Cerebellar nuclear complex (tissue), 1 donor: Measurements from ENCODE around the gene TRAPPC3L.

Experiments used
- DNase-seq, 2 experiments: peaks; one replicate each; lab custom pipeline; 2025; lab: John Stamatoyannopoulos, UW

TRAPPC3L gene

DNA sequence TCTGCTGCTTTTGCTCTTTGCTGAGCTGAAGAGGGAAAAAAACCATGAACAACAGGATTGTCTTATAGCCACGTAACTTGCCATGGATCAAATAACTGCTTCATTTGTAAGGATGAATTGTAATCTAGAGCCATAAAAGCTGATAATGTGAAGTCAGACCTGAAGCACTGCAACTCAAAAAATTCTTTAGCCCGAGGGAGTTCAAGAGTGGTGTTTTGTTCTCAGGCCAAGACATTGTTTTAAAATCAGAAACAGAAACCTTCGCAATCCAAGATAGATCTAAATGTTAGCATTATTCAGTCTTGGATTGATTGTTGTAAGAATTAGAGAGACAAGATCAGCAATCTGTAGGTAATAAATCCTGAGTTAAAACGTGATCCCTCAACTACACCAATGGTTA, at the start of gene TRAPPC3L:
Gene TRAPPC3L, minus strand, starts transcription at position 34 of the 400 bp plus-strand sequence. CDS start 170 bp downstream, outside the sequence.
- DNase-seq = no peak

DNA sequence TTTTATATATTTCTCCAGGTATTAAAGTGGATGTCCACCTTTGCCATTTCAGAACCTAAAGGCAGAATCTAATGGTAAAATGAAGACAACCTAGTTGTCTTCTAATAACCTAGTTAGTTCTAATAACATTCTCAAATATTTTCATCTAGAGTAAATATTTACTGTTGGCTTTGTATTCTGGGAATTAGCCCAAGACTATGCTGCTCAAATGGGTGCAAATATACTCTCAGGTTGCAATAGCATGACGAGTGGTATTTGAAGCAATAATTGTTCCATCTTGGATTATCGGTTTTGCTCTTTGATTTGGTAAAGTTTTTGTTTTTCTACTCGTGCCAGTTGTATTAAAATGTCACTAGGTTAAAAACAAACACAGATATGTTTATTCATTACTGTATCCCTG, 49.8 kb upstream of the TRAPPC3L start:
- DNase-seq = no peak

DNA sequence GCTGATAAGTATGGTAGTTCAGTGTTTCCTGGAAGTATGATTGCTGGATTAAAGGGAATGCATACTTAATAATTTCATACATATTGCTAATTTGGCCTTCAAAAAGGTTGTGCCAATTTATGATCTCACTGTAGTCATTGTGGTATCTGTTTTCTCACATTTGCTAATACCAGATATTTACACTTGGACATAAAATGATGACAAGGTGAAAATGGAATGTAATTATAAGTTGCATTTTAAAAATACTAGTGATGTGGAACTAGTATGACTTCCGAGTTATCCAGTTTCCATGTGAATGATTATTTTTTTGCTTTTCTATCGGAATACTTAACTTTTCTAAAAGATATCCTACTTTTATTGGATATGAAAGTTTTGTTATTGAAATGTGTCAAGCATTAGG, 41.3 kb upstream of the TRAPPC3L start:
- no peak for DNase-seq

DNA sequence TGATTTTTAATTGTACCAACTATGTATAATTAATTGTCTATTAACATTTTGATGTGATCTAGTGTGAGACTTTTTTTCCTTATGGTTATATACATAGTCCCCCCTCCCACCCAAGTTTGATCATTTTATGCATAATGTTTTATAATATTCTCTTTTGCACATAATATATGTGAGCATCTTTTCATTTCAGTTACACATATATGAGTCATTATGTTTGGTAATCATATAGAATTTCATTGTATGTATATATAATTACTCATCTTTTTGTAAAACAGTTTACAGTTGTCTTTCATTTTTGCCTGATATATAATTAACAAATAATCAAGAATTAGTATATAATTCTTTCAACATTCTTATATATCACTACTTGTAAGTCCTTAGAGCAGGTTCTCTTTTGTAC, 40.8 kb upstream of the TRAPPC3L start:
- no peak for DNase-seq

DNA sequence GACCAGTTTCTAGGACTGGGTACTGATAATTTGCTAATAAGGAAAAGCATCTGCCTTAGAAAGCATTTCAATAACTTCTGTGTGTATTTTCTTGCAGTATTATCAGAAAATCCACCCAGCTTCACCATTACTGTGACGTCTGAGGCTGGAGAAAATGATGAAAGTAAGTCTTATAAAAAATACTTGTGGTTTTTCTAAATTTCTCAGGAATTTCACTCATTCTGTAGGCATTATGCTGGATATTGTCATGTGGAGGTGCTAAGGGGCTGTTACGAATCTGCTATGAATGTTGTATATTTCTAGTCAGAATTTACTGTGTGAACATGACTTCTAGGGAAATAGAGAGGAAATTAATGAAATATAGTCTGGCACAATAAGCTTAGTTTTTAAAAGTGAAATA, 34.7 kb upstream of the TRAPPC3L start:
- no peak for DNase-seq

DNA sequence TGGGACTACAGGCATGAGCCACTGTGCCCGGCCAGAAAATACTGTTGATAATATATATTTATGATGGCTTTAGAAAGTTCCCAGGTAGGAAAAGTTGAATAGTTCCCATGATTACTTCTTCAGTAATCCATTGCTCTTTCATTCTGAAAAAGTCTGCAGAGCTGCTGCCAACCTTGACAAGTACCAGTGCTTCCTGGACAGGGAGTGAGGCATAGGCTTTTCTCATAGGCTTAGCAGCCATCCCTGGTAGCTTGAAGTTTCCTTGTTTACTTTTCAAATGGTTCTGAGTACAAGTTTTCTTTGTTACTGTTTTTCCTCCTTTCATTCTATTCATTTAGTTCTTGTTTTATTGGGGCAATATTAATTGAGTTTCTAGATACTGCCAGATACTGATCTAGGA, 33.7 kb upstream of the TRAPPC3L start:
- DNase-seq = no peak

DNA sequence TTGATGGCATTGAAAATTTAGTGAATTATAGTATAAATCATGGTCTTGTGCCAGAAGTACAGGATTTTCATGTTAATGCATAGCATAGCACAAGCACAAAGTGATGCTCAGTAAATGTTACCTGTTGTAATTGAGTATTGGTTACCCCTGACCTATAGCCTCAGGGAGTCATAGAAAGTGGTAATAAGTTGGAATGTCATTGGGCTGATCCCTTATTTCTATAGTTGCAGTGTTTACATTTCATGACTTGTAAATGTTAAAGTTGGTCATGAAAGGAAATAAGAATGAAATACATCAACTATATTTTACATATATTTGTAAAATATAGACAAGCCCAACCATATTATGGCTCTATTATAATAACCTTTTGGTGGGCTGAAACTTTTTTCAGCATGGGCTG, 32.9 kb upstream of the TRAPPC3L start:
- DNase-seq = no peak

DNA sequence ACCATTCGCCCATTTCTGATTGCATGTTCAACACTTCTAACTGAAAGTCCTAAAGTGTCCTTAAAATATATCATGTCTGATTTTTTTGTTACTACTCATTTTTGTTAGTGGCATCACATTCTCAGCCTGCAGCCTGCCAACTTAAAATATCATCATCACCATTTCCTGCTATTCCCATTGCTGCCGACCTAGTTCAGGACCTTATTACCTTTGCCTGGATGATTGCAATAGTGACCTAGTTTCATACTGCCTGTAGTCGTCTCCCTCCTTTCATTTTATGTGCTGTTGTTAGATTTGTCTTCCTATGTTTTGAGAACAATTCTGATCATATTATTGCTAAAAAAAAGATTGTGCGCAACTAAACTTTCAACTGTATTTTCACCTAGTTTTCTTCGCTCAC, 32.0 kb upstream of the TRAPPC3L start:
- DNase-seq = no peak

DNA sequence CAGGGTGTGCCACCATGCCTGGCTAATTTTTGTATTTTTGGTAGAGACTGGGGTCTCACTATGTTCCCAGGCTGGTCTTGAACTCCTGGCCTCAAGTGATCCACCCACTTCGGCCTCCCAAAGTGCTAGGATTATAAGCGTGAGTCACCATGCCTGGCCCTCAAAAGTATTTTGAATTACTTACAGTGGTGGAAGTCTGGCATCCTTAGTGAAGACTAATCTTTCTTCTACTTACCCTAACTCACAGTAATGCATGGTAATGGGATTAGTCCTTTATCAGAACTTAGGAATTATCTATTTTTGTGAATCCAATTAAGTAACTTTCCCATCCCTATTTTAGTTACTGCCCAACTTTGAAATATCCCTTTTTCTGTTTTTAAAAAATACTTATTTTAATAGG, 29.7 kb upstream of the TRAPPC3L start:
- no peak for DNase-seq

DNA sequence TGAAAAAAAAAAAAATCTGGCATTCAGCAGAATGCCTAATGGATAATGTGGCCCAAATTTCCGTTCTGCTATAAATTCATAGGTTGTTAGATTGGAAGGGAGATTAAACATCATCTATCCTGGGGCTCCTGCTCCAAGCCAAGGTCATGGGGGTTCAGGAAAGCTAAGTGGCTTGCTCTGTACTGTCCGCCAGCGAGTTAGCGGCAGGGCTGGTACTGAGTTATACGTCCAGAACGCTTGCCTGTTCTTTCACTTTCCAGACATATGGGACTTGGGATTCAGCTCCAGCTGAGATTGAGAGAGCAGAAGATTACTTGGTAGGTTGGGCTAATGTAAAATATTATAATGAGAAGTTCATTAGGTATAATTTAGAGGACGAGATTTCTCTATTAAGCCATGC, 26.7 kb upstream of the TRAPPC3L start:
- no peak for DNase-seq

DNA sequence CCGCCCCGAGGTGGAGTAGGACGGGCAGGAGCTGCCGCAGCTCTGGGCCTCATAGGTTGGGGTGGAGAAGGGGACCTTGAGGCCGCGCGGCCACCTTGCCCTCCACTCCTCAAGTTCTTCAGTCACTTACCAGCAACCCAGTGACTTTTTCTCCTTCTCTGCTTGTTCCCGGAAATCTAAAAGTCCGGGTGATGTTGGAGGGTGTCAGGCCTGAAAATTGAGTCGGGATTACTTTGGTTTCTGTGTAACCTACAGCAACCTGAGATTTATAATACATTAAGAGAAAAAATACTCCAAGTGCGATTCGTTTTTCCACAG, 26.2 kb upstream of the TRAPPC3L start:
- DNase-seq = no peak

DNA sequence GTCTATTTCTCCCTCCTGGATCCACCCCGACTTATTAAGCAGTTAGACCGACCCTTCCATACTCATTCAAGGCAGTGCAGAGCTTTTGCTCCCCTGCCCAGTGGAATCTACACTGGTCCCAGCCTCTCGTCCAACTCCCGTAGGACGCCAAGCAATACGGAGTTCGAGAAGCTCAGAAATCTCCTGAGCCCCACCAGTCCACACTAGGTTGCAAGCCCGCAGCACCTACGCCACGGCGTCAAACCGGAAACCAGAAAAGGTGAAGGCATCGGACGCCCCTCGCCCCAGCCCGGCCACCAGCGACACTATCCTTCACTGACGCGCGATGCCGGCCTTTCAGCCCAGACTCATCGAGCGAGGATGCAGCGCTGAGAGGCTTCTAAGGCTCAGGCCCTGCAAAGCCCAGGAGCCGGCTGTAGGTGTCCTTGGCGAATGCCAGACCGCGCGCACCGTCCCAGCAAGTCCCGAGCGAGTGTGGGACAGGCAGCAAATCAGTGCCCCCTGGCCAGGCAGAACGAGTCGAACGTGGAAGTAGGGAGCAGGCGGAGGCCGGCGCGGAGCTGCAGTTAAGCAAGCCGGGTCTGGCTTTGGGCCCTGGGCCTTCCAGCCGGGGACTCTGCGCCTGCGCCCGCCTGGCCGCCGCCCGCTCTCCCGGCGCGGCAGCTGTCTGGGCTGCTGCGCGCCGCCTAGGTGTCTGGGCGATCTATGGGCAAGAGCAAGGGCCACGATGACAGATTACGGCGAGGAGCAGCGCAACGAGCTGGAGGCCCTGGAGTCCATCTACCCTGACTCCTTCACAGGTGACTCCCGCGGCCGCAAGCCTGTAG, 25.6 kb upstream of the TRAPPC3L start, which contains the start of gene RWDD1:
Gene RWDD1, plus strand, starts transcription at position 649 of the 827 bp plus-strand sequence. Its CDS starts 79 bp downstream, at position 728.
- peak; percentile 82 to 94 for DNase-seq

DNA sequence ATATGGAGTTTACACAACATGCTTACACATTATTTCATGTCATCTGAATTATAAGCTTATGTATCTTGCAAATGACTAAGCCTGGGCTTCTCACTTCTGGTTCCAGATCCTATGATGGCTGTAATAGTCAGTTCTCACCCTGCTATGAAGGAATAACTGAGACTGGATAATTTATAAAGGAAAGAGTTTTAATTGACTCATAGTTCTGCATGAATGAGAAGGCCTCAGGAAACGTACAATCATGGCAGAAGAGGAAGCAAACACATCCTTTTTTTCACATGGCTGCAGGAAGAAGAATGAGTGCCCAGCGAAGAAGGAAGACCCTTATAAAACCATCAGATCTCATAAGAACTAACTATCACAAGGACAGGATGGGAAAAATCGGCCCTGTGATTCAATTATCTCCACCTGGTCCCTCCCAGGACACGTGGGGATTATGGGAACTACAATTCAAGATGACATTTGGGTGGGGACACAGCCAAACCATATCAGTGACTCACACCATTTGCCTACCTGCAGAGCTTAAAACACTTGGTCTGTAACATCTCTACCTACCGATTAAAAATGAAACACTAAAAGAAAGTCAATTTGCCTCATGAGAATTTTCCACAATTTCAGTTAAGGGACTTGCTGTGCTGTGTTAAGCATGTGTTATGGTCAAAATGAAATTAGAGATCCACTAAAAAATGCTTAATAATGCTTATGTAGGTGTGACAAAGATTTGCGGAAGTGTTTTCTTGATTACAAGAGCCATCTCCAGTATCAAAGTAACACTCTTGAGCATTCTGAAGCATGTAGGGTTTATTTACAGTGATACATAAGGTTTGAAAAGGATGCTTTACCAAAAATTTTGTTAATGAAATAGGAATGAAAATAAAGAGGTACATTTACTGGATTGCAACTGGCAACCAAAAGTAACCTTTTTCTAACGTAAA, 23.6 kb upstream of the TRAPPC3L start:
- no peak for DNase-seq

DNA sequence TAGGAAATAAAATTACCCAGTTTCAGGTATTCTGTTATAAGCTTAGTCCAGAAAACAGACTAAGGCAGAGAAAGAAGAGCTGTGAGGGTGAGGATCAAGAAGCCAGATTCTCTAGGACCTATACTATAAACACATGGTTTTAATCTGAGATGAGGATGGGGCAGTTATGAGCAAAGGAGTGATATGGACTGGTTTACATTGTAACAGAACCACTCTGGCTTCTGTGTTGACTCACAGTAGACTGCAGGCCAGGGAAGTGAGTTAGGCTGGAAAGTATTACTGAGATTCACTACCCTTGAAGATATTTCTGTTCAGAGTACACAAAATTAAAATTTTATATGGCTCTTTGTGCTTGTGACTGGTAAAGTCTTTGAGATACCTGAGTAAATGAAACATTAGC, 22.6 kb upstream of the TRAPPC3L start:
- no peak for DNase-seq

DNA sequence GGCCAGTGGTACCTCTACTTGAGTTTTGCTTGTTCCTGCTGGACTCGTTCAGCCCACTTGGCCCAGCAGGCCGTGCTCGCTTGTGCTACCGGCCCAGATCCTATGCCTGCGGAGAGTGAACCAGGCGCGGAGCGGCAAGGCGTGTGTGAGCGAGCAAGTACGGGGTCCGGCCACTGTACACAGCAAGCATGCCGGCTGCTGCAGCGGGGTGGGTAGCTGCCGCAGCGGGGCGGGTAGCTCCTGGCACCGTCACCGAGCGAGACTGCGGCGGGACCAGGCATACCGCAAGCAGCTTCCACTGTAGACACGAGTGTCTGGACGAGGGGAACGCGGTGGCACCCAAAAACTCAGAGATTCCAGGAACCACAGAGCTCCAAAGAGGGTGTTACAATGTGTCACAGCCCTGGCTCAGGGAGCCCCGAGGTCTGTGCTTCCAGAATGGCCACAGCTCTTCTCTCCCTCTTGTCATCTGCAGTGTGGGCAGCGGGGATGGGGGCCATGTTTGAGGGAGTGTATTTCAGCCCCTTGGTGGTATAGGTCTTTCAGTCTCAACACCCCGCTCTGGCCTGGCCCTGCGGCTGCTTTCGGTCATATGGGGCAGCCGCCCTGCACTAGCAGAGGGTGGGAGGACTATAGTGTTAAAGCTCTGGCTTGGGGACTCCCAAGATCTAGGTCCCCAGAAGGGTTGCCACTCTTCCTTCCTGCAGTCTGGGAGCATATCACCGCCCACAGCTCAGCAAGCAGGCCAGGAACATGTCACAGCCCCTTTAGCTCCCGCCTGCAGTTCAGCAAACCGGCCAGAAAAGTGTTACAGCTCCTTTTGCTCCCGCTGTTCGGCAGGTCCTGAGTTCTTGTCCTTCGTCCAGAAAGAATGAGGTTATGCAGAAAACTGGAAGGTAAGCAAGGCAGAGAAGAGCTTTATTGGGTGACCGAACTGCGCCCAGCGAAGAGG, 19.7 kb upstream of the TRAPPC3L start:
- DNase-seq = peak in 1 of 2 experiments; percentile 17

DNA sequence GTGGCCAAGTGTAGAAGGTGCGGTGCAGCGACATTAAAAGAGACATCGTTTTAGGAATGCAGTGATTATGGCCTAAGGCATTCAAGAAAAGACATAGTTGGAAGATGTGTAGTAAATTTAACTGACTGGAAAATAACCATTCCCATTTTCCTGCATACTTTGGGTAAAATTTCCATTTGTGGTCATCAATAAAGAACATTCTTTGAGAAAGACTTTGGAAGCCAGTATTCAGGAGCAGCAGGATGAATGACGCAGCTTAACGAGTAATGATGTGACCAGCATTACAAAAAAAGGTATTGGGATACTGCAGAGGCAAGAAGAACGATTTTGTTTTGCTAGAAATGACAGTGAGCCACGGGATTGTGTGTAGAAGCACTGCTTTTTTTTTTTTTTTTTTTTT, 18.8 kb upstream of the TRAPPC3L start:
- DNase-seq = no peak

DNA sequence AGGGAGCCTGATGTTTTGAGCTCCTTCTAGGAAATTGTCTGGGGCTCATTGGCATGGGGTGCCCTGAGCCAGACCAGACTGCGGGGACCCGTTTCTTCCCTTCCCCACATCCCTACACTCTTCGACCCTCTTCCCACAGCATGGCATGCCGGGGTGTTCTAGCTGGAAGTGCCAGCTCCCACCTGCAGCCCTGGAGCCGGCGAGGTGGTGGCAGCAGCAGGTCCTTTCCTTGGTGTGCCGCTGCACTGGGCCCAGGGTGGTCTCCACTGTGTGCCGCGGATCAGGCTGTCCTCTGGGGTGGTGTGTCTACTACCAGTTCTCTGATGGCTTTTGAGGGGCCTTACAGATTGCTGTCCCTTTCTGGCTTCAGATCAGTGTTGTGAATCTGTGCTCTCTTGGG, 18.3 kb upstream of the TRAPPC3L start:
- no peak for DNase-seq

DNA sequence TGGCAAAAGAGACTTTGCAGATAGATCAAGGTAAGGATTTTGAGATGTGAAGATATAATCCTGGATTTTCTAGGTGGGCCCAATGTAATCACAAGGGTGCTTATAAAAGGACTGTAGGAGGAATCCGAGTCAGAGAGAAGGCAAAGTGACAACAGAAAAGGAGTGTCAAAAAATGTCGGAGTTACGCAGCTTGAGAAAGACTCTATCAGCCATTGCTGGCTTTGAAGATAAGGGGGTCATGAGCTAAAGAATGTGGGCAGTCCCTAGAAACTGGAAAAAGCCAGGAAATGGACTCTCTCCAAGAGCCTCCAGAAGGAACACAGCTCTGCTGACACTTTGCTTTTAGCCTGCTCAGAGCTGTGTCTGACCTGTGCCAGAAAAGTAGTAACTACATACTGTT, 17.1 kb upstream of the TRAPPC3L start:
- no peak for DNase-seq

DNA sequence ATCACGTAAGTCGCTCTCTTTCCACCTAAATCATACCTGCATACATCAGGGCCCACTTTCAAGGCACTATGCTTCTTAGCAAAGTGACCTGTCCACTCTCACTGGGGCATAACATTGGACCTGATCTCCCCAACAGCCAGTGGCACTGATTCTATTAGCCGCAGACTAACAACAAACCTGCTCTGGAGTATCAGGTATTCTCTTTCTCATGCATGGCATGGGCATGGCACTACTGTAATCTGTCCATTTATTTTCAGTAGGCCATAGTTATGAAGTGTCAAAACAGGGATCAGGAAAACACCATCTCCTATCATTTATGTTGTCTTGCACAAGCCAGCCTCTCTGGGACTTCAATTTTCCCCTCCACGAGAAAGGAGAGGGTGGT, 16.5 kb upstream of the TRAPPC3L start:
- DNase-seq = no peak

DNA sequence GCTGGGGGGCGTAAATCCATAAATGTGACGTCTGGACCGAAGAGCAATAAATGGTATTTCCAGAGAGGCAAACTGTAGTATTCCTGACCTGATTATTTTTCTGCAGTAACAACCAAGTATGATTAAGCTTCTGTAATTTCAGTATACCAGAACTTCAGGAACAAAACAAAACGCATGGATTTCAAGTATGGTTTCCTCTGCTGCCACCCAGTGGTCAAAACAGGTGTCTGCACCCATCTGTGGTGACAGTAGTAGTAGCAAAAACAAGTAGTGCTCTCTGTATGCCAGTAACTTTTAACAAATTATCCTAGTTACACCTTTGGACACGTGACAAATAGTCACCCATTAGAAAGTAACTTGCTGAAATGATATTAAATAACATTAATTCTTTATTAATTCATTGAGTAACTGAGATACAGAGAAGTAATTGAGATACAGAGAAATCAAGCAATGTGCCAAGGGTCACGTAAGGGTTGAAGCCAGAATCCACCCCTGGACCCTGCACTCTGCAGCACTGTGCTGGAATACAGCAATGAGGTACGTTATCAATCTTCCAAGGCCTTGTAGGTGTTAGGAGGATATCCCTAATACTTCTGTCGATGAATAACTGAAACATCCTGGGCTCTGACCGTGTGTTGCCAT, 16.0 kb upstream of the TRAPPC3L start:
- DNase-seq = peak; percentile 7 to 12

DNA sequence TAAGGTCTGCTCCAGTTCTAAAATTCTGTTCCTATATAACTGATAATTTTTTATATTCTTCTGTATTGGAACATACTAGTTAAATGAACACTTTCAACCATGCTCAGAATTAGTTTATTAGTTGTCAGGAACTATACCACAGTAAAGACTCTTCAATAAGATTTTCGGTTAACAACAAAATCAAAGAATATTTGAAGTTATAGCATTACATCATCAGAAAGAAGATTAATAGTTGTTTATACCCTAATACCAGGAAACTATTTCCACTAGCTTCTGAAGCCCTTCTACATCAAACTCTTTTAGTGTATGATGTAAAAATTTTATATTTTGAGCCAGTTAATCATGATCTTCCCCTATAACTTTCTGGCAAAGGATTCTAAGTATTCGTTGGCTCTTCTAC, 14.6 kb upstream of the TRAPPC3L start:
- no peak for DNase-seq
